ENCODE data around the gene PLEKHD1.

DNA sequence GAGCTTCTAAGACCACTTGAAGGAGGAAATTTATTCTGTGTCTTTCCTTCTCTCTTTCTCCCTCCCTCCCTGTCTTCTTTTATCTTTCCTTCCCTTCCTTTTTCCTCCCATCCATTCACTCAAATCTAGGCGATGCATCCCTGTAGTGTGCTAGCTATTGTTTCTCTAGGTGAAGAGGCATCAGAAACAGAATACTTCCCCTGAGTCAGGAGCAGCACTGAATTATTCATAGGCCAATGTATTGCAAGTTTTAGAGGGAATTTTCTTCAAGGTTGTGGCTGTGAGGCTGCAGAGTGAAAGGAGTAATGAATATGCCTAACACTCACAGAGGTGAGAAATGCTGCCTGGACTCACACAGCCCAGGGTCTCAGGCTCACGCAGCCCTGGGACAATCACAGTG, 67.0 kb downstream of the PLEKHD1 start:
- TF ChIP-seq, protein P1, sequence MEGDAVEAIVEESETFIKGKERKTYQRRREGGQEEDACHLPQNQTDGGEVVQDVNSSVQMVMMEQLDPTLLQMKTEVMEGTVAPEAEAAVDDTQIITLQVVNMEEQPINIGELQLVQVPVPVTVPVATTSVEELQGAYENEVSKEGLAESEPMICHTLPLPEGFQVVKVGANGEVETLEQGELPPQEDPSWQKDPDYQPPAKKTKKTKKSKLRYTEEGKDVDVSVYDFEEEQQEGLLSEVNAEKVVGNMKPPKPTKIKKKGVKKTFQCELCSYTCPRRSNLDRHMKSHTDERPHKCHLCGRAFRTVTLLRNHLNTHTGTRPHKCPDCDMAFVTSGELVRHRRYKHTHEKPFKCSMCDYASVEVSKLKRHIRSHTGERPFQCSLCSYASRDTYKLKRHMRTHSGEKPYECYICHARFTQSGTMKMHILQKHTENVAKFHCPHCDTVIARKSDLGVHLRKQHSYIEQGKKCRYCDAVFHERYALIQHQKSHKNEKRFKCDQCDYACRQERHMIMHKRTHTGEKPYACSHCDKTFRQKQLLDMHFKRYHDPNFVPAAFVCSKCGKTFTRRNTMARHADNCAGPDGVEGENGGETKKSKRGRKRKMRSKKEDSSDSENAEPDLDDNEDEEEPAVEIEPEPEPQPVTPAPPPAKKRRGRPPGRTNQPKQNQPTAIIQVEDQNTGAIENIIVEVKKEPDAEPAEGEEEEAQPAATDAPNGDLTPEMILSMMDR (IDR thresholded peaks at IDR 0.05) = no peak
- no peak for TF ChIP-seq POLR2A (IDR thresholded peaks at IDR 0.05)
